ENCODE results near the gene RABGAP1L.
"Not testable (repeated sequence)": the region's sequence is repeated elsewhere in the genome, so short reads cannot be mapped to it uniquely, and the experiment has no call there.

The RABGAP1L gene

GRCh38 chr1:174153085-174153824 is 6.1 kb upstream of the RABGAP1L start:
- DNase-seq, result no peak

DNA sequence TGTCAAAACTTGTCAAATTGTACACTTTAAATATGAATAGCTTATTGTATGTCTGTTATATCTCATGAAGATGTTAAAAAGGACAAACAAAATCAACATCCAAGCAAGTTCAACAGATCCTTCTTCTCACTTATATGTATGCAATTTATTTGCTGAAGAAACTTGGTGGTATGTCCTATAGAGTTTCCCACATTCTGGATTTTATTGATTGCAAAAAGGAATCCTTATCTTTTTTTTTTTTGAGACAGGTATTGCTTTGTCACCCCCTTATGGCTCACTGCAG is 5.6 kb upstream of the RABGAP1L start:
- DNase-seq, result no peak

DNA sequence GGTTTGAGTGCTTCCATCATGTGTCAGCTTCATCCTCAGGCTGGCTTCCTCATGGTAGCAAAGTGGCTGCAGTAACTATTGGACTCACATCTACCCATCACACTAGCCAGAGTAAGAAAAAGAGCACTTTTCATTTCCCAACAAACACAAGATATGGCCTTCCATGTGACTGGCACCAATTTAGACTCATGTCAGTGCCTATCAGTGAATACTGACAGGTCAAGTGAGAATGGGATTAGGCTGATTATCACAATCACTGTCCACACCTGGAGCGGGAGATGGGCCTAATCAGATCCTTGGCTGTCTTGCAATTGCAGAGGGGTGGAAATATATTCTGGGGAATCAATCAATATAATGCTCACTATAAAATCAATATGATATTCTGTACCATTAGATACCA is 2.9 kb upstream of the RABGAP1L start:
- DNase-seq, result no peak

DNA sequence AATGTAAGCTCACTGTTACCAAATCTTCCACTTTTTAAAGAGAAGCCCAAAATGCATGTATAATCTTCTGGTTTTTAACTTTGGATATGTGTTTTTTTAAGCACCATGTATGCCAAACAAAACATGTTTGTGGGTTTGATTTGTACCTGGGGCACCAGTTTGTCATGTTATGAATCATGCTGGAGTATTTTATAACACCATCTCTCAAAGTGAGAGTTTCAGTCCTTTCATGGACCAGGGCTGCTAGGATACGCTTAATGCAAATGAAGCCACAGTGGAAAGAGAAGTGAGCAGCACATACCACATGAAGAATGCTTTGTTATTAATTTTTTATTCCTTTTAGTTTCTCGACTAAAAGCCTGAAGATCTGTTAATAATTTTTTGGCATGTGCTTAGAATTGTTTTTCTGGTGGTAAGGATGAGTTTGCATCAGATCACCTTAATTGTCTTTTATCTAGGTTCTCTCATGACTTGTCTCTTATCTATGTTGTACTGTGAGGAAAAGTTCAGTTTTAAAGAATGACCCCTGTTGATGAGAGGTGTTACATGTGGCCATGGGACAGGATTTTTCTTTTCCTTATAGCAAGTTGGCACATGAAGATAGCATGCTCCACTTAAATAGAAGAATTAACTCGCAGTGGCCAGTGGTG is 2.0 kb upstream of the RABGAP1L start:
- no peak for DNase-seq

DNA sequence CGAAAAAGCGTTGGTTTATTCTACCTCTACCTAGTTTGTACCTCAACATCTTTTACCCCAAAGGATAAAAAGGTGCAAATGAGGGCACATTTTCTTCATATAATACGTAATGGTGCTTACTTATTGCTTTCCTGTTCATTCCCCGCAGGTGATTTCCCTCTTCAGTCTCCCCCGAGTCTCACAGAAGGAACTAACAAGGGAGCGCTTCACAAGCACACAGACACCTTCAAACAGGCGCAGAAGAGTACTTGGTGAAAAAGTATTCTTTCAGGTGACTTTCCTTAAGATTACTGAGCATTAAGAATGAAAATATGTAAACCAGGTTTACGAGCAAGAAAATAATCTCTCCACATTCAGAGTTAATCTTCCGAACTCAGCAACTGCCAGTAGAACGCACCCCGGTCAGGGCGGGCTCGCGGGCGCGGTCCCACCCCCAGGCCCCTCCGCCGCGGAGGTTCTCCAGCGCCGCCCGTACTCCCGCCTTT is 511 bp upstream of the RABGAP1L start:
- no peak for DNase-seq

DNA sequence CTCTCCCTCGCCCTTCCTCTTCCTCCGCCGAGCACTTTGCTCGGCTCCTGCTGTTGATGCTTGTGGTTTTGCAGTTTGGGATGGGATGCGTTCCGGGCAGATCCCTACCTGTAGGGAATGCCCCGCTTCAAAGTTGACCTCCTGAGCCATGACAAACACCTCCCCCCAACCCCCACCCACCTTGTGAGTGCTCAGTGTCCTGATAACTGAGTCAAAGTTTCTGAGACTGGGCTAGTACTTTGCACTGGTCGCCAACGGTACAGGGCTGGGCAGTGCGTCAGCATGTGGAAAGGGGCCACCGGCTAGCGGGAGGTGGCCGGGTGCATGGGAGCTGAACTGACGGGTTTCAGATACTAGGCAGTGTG is 771 bp downstream of the RABGAP1L start:
- DNase-seq, result peak in 22 of 56 donors; percentile 3 to 40 (median 20)

DNA sequence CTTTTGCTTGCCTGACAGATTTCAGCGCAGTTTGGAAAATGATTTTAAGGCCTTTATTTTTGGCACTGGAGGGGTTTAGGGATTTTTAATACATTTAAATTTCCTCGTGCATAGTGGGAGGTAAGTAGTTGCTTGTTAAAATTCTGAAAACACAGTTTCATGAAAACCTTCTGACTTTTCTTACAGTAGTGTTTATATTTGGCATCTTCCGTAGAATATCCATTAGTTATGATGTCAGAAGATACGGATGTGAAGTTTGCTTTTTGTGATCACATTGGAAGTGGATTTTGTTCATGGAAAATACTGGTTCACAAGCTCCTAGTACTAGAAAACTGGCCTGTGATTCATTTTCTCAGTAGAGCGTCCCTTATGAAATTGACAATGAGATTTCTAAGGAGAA is 1.3 kb downstream of the RABGAP1L start:
- DNase-seq, result no peak

GRCh38 chr1:174161813-174162212 is 2.5 kb downstream of the RABGAP1L start:
- DNase-seq, result no peak

DNA sequence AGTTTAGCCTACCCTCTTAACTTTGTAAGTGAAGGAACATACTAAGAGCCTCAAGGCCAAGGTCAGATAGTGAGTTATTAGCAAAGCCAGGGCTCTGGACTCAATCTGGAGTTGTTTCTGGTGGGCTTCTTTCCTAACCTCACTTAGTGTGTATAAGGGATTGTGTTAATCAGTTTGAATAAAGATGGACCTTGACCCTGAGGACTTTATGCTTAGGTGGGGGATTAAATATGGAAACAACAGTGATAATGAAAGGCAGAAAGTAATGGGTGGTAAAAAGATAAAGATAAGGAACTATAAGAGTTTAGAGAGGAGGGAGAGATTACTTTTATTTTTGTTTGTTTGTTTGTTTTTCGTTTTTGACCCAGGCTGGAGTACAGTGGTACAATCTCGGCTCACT is 5.5 kb downstream of the RABGAP1L start:
- no peak for DNase-seq

DNA sequence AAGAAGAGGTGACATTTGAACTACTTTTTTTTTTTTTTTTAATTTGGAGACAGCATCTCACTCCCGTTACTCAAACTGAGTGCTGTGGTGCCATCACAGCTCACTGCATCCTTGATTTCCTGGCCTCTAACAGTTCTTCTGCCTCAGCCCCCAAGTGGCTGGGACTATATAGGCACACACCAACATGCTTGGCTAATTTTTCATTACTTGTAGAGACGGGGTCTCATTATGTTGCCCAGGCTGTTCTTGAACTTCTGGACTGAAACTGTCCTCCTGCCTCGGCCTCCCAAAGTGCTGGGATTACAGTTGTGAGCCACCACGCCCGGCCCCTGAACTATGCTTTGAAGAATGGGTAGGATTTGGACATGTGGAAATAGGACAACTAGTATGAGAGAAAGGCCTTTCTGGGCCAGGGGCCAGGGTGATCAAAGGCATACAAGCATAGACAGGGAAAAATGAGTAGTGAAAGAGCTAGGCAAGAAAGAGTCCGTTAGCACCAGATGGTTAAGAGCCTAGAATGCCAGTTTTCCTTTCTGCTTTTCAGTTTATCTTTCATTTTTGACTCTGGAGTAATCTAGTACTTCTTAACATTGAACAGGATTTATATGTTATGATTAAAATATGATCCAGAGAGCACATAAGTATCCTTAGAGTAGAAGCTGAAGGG is 6.3 kb downstream of the RABGAP1L start:
- DNase-seq, result peak in 5 of 56 donors; percentile 1 to 9 (median 3)

- DNase-seq, result no peak
These were observed 7.4 kb downstream of the RABGAP1L start for GRCh38 chr1:174166530-174167264.

DNA sequence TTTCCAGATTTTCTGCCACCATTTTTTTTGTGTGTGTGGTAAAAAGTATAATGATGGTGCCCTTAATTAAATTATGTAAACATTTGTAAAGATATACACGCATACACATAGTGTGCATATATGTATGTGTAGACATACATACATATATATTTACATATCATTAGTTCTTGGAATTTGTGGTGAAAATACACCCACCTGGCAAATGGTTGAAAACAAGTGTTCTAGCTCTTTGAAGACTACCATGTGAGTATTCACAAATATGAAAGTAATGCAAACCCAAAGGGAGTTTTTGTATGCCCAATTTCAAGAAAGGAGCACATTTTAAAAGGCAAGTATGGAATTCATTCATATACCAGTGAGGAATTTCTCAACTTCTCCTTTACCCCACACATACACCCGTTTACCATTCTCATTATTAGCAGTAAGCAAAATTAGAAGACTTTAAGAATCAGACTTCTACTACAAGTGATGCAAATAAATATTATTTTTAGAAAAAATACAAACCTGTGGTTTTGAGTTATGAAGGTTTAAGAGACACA is 8.0 kb downstream of the RABGAP1L start:
- DNase-seq, result no peak

GRCh38 chr1:174169342-174169741 is 10.0 kb downstream of the RABGAP1L start:
- DNase-seq, result no peak

DNA sequence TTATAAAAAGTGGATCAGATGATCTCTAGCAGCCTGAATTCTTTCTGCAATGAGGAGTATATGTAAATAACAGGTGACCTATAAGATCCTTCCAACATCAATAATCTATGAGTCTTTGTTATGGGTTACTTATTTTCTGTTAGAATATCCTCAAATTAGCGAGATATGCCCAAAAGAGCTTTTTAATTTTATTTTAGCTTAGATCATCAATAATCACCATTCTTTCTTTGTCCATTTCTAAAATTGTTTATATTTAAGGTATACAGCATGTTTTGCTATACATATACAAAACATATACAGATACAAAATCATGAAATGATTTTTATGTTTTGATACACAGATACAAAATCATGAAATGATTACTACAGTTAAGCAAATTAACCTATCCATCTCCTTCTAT is 11.8 kb downstream of the RABGAP1L start:
- DNase-seq, result no peak

DNA sequence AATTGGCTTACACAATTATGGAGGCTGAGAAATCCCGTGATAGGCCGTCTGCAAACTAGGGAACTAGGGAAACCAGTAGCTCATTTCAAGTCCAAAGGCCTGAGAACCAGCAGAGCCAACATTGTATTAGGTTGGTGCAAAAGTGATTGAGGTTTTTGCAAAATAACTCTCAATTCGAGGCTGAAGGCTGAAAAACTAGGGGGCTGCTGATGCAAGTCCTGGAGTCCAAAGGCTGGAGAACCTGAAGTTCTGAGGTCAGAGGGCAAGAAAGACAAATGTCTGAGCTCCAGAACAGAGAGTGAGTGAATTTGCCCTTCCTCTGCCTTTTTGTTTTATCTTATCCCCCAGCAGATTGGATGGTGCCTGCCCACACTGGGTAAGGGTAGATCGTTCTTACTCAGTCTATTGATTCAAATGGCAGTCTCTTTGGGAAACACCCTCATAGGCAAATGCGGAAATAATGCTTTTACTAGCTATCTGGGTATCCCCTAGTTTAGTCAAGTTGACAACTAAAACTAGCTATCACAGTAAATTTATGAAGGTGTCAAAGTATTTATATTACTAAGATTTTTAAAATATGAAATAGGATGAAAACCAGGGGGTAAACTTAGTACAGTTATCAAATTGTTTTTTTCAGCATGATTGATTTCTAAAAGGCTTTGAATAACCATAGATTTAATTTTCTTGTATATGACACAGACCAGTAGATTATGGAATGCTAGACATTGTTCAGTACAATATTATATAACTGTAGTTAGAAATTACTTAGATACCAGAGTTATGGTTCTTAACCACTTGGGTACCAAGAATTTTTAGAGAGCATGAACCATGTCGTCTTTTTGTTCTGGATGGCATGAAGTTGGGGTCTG is 15.4 kb downstream of the RABGAP1L start:
- DNase-seq, result no peak

DNA sequence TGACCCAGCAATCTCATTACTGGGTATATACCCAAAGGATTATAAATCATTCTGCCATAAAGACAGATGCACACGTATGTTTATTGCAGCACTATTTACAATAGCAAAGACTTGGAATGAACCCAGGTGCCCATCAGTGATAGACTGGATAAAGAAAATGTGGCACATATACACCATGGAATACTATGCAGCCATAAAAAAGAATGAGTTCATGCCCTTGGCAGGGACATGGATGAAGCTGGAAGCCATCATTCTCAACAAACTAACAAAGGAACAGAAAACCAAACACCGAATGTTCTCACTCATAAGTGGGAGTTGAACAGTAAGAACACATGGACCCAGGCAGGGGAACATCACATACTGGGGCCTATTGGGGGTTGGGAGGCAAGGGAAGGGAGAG is 19.1 kb downstream of the RABGAP1L start:
- not testable (repeated sequence) for DNase-seq

DNA sequence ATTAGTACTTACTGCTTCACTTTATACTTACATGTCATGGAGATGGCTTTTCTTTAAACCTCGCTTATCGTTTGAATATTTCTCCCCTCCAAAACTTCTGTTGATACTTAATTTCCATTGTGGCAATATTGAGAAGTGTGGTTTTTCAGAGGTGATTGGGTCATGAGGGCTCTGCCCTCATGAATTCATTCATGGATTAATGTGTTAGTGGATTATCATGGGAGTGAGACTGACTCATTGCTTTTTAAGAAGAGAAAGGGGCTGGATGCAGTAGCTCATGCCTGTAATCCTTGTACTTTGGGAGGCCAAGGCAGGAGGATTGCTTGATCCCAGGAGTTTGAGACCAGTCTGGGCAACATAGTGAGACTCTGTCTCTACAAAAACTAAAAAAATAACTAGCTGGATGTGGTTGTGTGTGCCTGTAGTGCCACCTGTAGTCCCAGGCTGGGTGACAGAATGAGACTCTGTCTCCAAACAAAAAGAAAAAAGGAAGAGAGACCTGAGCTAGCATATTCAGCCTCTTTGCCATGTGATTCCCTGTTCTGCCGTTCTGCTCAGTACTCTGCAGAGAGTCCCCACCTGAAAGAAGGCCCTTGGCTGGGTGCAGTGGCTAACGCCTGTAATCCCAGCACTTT is 30.2 kb downstream of the RABGAP1L start:
- DNase-seq, result no peak

DNA sequence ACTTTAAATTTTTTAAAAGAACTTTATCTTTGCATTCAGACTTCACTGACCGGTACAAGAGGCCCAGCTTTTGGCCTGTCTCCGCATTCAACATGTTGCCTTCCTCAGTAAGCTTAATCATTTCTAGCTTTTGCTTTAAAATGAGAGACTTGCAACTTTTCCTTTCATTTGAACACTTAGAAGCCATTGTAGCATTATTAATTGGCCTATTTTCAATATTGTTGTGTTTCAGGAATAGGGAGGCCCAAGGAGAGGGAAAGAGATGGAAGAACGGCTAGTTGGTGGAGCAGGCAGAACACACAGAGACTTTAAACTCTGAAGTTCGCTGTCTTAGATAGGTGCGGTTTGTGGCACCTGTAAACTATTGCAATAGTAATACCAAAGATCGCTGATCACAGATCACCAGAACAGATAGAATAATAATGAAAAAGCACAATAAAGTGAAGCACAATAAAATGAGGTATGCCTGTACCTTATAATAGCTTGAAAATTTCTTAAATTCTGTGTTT is 31.4 kb downstream of the RABGAP1L start:
- no peak for DNase-seq

- DNase-seq, result no peak
These were observed 32.1 kb downstream of the RABGAP1L start for GRCh38 chr1:174191349-174191862.

GRCh38 chr1:174194461-174194860 is 35.1 kb downstream of the RABGAP1L start:
- no peak for DNase-seq
